T-helper 1 cell (primary cell): ENCODE results near the gene FMOD.

Experiments
- DNase-seq, 5 donors: peaks; one replicate each; pipeline ENCODE4 v3.0.0-alpha.2; 2012 to 2020
- total RNA-seq, 4 donors: gene quantifications; one replicate each; lab custom pipeline; 2026; lab: John Stamatoyannopoulos, UW

FMOD gene
- total RNA-seq = 0 reads per million in 4 donors

GRCh38 chr1:203351037-203351625, at the start of gene FMOD:
TSS of gene FMOD (minus strand) at chr1:203351122. CDS start at chr1:203348270, 2,852 bp downstream.
- no peak for DNase-seq

DNA sequence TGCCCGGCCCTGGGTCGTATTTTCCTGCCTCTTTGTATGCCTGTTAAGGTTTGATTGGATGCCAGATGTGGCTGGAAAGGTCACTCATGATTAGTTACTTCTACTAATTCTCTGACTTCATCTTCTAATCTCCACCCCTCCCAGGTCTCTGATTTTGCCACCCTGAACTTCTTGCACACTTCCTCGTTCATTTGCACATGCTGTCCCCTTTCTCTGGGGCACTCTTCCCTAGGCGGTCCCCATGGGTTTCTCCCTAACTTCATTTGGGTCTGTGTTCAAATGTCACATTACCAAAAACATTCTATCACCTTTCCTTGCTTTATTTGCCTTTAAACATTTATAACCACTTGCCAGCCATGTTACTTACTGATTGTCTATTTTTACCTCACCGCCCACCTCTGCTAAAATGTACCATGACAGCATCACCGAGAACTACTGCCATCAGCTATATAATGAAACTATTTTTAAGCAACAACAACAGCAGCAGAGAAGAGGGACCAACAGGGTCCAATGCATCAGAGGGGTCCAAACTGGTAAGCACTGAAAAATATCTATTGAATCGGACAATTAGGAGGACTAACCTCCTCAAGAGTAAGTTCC, 45.8 kb upstream of the FMOD start:
- no peak for DNase-seq

GRCh38 chr1:203395751-203396150, 44.8 kb upstream of the FMOD start:
- DNase-seq = no peak

DNA sequence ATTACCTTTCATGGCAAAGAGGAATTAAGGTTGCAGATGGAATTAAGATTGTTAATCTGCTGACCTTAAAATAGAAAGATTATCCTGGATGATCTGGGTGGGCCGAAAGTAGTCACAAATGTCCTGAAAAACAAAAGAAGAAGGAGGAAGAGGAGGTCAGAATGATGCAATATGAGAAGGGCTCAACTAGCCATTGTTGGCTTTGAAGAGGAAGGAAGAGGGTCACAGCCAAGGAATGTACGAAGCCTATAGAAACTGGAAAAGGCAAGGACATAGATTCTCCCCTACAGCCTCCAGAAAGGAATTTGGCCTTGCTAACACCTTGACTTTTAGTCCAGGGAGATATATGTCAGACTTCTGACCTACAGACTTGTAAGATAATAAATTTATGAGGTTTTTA, 39.4 kb upstream of the FMOD start:
- DNase-seq = no peak

DNA sequence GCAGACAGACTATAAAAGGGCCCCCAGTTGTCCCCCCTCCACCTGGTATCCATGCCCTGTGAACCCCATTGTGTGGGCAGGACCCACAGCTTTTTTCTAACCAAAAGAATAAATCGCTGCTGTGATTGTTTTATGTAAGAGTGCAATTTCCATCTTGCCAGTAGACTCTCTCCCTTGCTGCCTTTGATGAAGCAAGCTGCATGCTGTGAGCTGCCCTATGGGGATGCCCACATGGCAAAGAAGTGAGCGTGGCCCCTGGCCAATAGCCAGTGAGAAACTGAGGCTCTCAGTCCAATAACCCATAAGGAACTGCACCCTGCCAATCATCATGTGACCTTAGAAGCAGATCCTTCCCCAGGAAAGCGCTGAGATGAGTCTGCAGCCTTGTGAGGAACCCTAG, 37.8 kb upstream of the FMOD start:
- no peak for DNase-seq

DNA sequence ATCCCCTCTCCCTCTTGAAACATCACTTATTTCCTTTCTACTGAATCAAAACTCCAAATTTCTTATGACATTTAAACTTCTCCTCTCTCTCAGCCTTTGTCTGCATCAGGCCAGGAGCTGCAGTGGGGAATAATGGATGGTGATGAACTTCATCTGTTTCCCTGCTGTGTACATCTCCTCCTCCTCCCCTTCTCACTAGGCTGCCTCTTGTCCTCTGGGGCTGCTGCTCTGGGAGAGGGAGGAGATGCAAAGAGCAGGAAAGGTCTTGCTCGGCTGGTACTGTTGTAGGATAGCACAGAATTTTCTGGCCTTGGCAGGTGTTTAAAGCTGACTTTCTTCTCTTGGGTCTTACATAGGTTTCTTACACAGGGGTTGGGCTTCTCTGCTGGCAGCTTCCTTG, 31.1 kb upstream of the FMOD start:
- DNase-seq = no peak

GRCh38 chr1:203381151-203381751, 30.3 kb upstream of the FMOD start:
- no peak for DNase-seq

GRCh38 chr1:203380420-203381150, 29.7 kb upstream of the FMOD start:
- DNase-seq = no peak

- no peak for DNase-seq
These were observed 28.9 kb upstream of the FMOD start for GRCh38 chr1:203379825-203380224.

DNA sequence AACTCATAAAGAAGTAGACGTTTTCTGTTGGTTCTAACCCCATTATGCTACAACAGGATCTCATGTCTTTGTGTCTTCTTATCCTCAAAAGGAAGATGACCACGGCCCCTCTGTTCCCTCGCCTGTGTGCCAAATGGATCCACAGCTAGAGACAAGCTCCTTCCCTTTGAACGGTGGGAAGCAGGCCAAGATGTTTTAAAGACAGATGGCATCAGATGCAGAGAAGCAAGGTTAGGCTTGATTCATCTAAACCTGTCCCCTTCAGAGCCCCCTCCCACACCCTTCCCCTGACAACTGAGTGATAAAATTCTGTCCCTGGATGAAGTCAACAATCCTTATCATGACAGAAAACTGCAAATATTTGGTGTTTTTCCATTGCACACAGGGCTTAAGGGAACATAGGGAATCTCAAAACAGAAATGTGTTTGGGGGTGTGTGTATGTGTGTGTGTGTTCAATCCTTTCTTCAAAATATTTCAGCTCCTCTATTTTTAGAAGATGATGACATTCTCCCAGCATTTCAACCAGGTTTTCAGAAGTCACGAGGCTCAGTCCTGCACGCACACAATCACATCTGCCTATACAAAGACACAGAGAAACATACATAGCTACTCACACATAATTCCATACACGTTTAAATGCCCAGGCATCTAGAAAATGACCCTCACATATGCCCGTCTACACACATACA, 27.8 kb upstream of the FMOD start:
- no peak for DNase-seq

GRCh38 chr1:203373991-203374390, 23.1 kb upstream of the FMOD start:
- no peak for DNase-seq

DNA sequence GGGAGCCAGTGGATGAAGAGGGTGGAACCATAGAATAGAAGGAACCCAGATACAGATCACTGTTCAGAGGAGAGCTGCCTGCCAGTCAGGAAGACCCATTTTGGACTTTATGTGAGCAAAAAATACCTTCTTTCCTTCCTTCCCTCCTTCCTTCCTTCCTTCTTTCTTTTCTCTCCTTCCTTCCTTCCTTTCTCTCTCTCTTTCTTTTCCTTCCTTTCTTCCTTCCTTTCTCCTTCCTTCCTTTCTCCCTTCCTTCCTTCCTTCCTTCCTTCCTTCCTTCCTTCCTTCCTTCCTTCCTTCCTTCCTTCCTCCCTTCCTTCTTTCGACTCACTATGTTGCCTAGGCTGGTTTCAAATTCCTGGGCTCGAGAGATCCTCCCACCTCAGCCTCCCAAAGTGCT, 22.1 kb upstream of the FMOD start:
- no peak for DNase-seq

DNA sequence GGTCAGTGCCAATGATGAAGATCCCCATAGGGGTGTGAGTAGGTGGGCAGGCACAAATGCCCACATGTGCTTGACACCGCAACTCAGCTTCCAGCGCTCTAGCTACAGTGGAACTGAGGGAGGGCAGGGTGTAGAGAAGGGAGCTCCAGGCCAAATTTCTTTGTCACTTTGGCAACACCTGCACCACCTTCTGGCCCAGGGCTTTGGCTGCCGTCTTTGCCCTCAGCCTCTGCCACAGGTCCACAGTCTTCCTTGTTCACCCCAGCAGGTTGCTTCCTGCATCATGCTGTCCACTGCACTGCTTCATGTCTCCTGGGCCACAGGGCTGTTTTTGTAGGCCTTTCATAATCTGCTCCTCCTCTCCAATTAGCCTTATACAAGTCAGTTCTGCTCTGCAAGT, 20.4 kb upstream of the FMOD start:
- no peak for DNase-seq

- no peak for DNase-seq
These were observed 18.7 kb upstream of the FMOD start for GRCh38 chr1:203369666-203370065.

DNA sequence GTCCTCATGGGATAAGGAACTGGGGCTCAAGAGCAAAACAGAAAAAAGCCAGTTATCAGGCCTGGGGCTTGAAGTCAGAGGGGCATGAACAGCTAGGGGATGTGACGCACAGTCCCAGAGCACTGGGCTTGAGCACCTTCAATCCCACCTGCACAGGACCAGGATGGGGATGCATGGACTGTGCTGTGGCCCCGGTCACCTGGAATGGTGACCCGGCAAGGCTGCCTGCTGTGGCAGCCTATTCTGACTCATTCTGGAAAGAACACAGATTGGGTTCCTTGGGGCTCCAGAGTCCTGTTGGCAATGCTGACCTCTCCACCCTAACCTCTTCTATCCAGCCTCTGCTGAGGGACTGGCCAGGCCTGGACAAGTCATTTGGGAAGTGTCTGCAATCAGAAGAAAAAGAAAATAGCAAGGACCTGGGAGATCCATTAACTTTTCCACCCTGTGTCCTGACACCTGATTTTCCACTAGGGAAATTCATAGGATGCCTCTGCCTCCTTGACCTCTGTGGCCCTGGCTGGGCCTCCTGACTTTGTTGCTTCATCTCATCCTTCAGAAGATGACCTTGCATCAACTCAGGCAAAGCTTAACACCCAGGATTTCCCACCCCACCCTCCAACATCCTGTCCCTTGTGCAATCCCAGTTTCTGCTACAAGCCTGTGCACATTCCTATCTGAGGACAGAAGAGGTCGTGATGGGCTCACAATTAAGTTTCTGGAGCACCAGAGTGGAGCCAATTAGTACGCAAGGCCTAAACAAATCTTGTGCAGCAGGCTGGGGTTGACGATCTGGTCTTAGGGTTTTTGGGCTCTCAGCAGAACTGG, 17.9 kb upstream of the FMOD start:
- no peak for DNase-seq

DNA sequence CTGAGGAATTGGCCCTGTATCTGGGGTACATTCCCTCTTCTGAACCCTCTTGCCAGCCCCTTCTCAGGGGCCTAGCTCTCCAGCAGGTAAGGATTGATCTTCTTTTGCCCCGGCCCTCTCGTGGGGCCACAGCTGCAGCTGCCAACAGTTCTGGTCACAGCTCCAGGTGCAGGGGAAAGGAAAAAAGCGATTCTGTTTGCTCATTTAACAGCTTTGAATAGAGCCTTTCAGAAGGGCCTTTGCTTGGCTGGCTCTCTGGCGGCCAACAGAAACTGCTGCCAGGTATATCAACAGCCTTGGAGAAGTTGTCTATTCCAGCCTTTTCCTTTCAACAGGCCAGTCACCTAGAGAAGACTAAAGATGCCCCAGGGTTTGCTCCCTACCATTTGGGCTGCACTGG, 16.1 kb upstream of the FMOD start:
- DNase-seq = no peak

DNA sequence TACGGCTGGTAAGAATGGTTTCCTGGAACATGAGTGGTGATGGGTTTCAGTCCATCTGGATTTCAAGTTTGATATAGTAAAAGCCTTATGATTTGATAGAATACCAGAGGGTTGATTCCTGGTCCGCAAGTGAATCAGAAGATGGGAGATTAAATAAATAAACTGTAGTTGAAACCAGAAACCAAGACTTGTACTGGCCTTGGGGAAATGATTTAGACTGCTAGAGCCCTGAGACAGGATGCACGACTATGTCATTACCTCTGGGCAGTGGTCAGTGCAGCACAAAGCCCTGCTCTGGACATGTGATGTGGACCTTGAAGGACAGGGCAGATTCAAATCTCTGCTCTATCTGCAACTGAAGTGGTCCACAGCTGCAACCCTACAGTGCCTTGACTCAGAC, 15.6 kb upstream of the FMOD start:
- DNase-seq = no peak

DNA sequence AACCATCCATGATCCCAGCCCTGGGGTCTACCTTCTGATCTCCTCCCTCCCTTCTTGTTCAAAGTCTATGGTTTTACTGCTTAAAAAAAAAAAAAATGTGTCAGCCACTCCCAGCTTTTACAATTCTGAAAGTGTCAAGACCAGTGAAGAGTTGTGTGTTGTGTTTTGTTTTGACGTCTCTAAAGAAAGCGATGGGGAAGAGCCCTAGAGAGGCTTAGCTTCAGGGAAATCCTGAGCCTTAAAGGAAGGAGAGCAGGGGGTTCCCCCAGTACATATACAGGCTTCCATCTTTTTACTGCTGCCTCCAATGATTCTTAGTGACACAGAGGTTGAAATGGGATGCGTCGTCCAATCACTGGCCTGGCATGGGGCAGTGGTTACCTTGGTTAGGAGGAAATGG, 13.9 kb upstream of the FMOD start:
- no peak for DNase-seq

- no peak for DNase-seq
These were observed 13.3 kb upstream of the FMOD start for GRCh38 chr1:203364094-203364801.

- DNase-seq = no peak
These were observed 11.8 kb upstream of the FMOD start for GRCh38 chr1:203362720-203363025.

DNA sequence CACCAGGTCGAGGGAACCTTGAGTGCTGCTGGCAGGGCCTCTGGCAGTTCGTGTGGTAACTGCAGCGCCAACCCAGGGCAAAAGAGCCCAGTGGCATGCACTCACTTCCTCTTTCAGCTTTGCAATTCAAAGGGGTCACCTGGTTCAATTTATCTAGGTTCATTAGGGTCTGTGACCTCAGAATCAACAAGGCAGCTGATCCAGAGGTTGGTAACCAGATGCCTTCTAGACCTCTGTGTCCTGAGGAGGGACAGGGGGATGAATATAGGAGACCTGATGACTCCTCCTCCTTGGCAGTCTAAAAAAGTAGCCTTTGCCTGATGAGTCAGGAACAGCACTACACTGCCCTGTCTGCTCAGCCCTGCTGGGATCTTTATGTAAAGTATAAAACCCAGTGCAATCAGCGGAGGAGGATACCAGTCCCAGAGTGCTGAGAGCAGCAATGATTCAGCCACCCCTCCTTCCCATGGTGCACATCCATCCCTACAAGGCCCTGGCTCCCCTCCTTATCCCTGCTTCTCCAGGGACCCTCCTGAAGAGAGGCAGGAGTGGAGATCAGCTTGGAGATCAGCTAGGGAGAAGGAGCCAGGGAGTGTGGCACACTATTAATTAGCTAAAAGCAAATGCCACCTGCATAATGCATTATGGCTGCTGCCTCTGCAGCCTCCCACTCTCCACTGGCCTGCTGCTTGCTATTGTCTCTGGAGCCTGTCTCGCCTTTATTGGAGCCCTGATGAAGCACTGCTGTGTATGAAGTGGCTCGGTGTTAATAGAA, 11.2 kb upstream of the FMOD start:
- DNase-seq = no peak
